Activated CD4-positive, CD25-positive, alpha-beta regulatory T cell treated with anti-CD3 and anti-CD28 coated beads, Interleukin-2, amount 50 U/mL, for 24 hours (primary cell): ENCODE results near the gene CT47C1.
"Not testable (repeated sequence)": the region's sequence is repeated elsewhere in the genome, so short reads cannot be mapped to it uniquely, and the experiment has no call there.

Source experiments
- ATAC-seq, 2 donors: fragments of 150-1000 bp; cut with Tn5 transposase; one replicate each; pipeline ENCODE4 v1.10.0; 2021; ENCODE audit warnings: mild to moderate bottlenecking in 1 of 2, moderate library complexity in 1 of 2

Gene CT47C1

GRCh38 chrX:119072744-119073143 is at the start of gene CT47C1:
CT47C1 (plus strand) TSS chrX:119072993; CDS start chrX:119073226, 233 bp downstream.
- ATAC-seq = no peak

- ATAC-seq = no peak
These were observed 46.9 kb upstream of the CT47C1 start for GRCh38 chrX:119025900-119026299.

DNA sequence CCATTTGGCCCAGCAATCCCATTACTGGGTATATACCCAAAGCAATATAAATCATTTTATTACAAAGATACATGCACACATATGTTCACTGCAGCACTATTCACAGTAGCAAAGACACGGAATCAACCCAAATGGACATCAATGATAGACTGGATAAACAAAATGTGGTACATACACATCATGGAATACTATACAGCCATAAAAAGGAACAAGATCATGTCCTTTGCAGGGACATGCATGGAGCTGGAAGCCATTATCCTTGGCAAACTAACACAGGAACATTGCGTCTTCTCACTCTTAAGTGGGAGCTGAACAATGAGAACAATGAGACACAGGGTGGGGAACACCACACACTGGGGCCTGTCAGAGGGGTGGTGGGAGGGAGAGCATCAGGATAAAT is 46.4 kb upstream of the CT47C1 start:
- not testable (repeated sequence) for ATAC-seq

DNA sequence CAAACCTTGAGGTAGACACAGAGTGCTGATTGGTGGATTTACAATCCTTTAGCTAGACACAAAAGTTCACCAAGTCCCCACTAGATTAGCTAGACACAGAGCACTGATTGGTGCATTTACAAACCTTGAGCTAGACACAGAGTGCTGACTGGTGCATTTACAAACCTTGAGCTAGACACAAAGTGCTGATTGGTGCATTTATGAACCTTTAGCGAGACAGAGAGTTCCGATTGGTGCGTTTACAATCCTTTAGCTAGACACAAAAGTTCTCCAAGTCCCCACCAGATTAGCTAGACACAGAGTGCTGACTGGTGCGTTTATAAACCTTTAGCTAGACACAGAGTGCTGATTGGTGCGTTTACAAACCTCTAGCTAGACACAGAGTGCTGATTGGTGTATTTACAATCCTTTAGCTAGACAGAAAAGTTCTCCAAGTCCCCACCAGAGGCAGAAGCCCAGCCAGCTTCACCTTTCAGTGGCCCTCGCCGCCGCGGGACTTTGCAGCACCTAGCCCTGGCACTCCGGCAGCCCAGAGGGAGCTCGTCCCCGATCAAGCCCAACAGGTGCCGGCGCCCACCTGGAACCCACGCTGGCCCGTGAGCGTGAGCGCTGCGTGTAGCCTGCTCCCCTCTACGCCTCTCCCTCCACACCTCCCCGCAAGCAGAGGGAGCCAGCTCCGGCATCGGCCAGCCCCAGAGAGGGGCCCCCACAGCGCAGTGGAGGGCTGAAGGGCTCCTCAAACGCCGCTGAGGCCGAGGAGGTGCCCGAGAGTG is 44.6 kb upstream of the CT47C1 start:
- ATAC-seq = not testable (repeated sequence)

DNA sequence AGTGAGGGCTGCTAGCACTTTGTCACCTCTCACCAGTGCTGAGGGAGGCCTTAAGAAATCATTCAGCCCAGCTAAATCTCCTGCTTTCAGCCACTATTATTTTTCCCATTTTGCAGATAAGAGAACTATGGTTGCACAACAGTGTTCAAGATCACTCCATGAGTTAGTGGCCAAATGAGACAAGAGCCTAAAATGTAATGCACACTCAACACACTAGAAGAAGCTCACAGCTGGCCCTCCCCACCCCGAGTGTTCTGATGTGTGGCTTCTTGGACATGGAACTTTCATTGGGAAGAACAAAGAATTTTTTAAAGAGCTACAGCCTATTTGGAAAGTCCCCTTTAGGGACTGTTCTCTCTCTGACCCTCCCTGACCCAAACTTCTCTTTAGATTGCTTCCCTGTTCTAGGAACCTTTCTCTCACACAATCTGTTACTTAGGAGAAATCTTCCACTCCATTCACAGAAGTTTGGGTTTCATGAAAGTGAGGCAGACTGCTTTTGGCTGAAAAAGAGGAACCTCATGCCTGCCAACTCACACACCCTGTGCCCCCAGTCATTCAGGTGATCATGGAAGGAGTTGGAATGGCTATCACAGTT is 44.0 kb upstream of the CT47C1 start:
- ATAC-seq = no peak

DNA sequence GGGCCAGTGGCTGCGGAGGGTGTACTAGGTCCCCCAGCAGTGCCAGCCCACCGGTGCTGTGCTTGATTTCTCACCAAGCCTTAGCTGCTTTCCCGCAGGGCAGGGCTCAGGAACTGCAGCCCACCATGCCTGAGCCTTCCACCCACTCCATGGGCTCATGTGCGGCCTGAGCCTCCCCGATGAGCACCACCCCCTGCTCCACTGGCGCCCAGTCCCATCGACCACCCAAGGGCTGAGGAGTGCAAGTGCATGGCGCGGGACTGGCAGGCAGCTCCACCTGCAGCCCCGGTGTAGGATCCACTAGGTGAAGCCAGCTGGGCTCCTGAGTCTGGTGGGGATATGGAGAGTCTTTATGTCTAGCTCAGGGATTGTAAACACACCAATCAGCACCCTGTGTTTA is 43.1 kb upstream of the CT47C1 start:
- ATAC-seq = not testable (repeated sequence)

DNA sequence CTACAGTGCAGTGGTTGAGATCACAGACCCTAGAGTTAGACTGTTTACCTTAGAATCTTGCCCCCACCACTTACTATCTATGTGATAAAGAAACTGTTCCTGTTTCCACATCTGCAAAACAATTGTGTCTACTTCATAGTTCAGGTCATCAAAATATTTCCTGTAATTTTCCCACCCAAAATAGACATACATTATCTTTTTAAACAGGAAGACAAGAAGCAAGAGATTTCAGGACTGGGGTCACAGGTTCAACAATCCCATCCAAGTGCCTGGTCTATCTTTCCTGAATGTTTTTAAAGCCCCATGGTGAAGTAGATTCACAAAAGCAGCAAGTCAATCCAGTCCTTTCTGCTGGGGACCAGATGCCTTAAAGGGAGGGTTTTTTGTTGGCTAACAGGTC is 41.8 kb upstream of the CT47C1 start:
- no peak for ATAC-seq

- no peak for ATAC-seq
These were observed 36.4 kb upstream of the CT47C1 start for GRCh38 chrX:119036107-119037029.

- no peak for ATAC-seq
These were observed 32.4 kb upstream of the CT47C1 start for GRCh38 chrX:119040432-119040831.

GRCh38 chrX:119041175-119041574 is 31.6 kb upstream of the CT47C1 start:
- ATAC-seq = no peak

GRCh38 chrX:119042040-119042439 is 30.8 kb upstream of the CT47C1 start:
- no peak for ATAC-seq

GRCh38 chrX:119042996-119043395 is 29.8 kb upstream of the CT47C1 start:
- ATAC-seq = no peak

DNA sequence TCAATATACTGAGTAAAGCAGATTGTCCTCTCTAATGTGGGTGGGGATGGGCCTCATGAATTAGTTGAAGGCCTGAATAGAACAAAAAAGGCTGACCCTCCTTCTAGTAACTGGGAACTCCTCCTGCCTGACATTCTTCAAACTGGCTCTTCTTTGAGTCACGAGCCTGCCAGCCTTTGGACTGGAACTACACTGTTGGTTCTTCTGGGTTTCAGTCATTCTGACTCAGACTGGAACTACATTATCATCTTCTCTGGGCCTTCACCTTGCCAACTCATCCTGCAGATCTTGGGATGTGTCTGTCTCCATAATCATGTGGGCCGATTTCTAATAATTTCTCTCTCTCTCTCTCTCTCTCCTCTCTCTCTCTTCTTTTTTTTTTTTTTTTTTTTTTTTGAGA is 26.9 kb upstream of the CT47C1 start:
- ATAC-seq = peak in 1 of 2 donors; percentile 32

- no peak for ATAC-seq
These were observed 17.1 kb upstream of the CT47C1 start for GRCh38 chrX:119055687-119056086.

DNA sequence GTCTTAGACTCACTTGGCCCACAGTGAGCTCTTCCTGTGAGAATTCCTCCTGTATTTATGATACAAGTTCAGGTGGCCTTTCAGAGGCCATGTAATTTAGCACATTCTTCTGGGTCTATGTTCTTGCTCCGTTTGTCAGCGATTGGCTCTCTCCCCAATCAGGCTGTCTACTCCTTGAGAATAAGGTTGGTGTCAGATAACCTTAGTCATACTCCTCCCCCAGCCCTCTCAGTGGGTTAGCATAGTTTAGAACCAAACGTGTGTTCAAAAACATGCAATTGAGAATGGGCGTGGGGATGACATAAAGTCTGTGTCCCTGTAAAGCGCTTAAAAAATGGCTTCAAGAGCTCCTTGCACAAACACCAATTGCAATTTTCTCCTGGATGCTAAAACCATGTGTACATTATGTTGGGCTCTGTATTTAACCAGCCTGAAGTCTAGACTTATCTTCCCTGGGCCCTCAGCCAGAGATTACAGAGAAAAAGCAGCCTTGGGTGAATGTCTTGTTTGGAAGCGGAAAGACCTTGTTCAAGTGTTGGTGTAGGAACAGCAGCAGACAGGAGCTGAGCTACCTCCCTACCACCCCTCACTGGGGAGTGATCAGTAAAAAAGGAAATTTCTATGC is 9.9 kb upstream of the CT47C1 start:
- no peak for ATAC-seq

DNA sequence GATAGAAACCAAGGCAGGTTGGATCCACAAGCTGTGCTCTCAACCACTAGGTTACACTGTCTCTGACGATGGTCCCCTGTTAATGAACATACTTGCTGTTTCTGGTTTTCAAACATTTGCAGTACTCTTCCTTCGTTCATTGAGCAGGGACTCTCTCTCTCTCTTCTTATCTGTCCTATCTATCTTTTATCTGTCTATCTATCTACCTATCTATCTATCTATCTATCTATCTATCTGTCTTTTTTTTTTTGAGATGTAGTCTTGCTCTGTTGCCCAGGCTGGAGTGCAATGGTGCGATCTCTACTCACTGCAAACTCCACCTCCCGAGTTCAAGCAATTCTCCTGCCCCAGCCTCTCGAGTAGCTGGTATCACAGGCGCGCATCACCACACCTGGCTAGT is 9.4 kb upstream of the CT47C1 start:
- no peak for ATAC-seq

- peak in 1 of 2 donors; percentile 24 for ATAC-seq
These were observed 5.6 kb upstream of the CT47C1 start for GRCh38 chrX:119067023-119067739.

GRCh38 chrX:119069128-119069527 is 3.7 kb upstream of the CT47C1 start:
- no peak for ATAC-seq

DNA sequence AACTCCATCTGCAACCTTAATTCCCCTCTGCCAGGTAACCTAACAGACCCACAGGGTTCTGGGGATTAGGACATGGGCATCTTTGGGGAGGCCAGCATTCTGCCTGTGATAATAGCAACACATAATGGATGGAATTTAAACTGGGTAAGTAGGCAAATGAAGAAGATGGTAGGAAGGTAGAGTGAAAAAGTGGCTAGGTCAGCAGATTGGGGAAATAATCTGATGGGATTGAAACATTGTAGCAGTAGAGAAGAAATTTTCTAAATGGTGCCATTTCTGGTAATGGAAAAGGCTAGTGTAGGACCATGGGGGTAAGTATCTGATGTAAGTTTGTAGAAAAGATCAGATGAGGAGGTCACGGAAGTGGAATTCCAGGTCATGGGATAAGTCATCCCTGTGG is 3.0 kb upstream of the CT47C1 start:
- no peak for ATAC-seq

- no peak for ATAC-seq
These were observed 1.4 kb upstream of the CT47C1 start for GRCh38 chrX:119071381-119071780.

- no peak for ATAC-seq
These were observed 560 bp downstream of the CT47C1 start for GRCh38 chrX:119073200-119073905.

GRCh38 chrX:119073911-119074310 is 1.1 kb downstream of the CT47C1 start:
- no peak for ATAC-seq
